Stomach (tissue), 4 donors: ENCODE data around the gene TMEM147.

Source experiments
- EP300 ChIP-seq: sonication (generic); formaldehyde crosslinking; IDR thresholded peaks from one replicate; pipeline ENCODE4 v1.6.1; 2017; ENCODE audit warnings: antibody characterized with exemption
- POLR2A ChIP-seq, 4 donors: fragments of 450-650 bp; IDR thresholded peaks; one replicate each; pipeline ENCODE4 v1.6.1; 2016; ENCODE audit warnings: antibody characterized with exemption in 4 of 4, control low read depth in 2 of 4, mild to moderate bottlenecking in 1 of 4, moderate library complexity in 1 of 4
- POLR2AphosphoS5 ChIP-seq, 3 donors: sonication (generic); formaldehyde crosslinking; IDR thresholded peaks; one replicate each; pipeline ENCODE4 v1.6.1; 2016; ENCODE audit warnings: antibody characterized with exemption in 3 of 3
- TF ChIP-seq, protein P1 (sequence below), 7 experiments: fragments of 450-650 bp in 4 of 7; fragments of 200-600 bp in 3 of 7; sonication (generic) in 3 of 7; IDR thresholded peaks; one replicate each; pipeline ENCODE4 v1.5.1; 2016 to 2019; ENCODE audit warnings: antibody characterized with exemption in 7 of 7, control low read depth in 2 of 7, mild to moderate bottlenecking in 1 of 7

GRCh38 chr19:35554076-35554475, 8.7 kb downstream of the TMEM147 start:
- TF ChIP-seq, protein P1, sequence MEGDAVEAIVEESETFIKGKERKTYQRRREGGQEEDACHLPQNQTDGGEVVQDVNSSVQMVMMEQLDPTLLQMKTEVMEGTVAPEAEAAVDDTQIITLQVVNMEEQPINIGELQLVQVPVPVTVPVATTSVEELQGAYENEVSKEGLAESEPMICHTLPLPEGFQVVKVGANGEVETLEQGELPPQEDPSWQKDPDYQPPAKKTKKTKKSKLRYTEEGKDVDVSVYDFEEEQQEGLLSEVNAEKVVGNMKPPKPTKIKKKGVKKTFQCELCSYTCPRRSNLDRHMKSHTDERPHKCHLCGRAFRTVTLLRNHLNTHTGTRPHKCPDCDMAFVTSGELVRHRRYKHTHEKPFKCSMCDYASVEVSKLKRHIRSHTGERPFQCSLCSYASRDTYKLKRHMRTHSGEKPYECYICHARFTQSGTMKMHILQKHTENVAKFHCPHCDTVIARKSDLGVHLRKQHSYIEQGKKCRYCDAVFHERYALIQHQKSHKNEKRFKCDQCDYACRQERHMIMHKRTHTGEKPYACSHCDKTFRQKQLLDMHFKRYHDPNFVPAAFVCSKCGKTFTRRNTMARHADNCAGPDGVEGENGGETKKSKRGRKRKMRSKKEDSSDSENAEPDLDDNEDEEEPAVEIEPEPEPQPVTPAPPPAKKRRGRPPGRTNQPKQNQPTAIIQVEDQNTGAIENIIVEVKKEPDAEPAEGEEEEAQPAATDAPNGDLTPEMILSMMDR (IDR thresholded peaks at IDR 0.05) = no peak
- TF ChIP-seq POLR2A (IDR thresholded peaks at IDR 0.05) (no peak), POLR2AphosphoS5 (IDR thresholded peaks at IDR 0.05) (no peak), EP300 (no peak)
